Prostate gland (tissue), 2 donors: Measurements from ENCODE around the gene TMEM232.

Experiments used
- CTCF ChIP-seq, 4 experiments: fragments of 200-600 bp in 2 of 4; fragments of 450-650 bp in 2 of 4; sonication (generic) in 2 of 4; IDR thresholded peaks; 1 replicate in 3 of 4; 2 replicates in 1 of 4; pipeline ENCODE4 v1.5.1; 2016 to 2019; ENCODE audit warnings: antibody characterized with exemption in 4 of 4, mild to moderate bottlenecking in 2 of 4, moderate library complexity in 2 of 4
- POLR2A ChIP-seq: fragments of 450-650 bp; IDR thresholded peaks from one replicate; pipeline ENCODE4 v1.6.1; 2016; ENCODE audit warnings: antibody characterized with exemption, mild to moderate bottlenecking
- POLR2AphosphoS5 ChIP-seq: sonication (generic); formaldehyde crosslinking; IDR thresholded peaks from one replicate; pipeline ENCODE4 v1.6.1; 2017; ENCODE audit warnings: antibody characterized with exemption

GRCh38 chr5:110757118-110757729 is 30.8 kb upstream of the TMEM232 start:
- TF ChIP-seq CTCF (IDR thresholded peaks at IDR 0.05) (peak in 3 of 4 experiments; percentile 57 to 62 (median 62)), POLR2AphosphoS5 (no peak), POLR2A (no peak)
